ENCODE data around the gene SLC45A1. TPM values are rescaled to one million over a fixed set of nuclear protein-coding genes. Genes with fewer than 3 reads are reported as not detected.
A peak's percentile ranks its signal among the peaks of the same experiment; 100 is the strongest.

SLC45A1 gene
- total RNA-seq, 1 experiment from 2014 or later: not detected

GRCh38 chr1:8345621-8346415 lies 27.9 kb downstream of the SLC45A1 start:
- H3K4me3 ChIP-seq (ENCODE audit: low read length): no peak overlapping the region
- DNase-seq: no peak
- H3K36me3 ChIP-seq (ENCODE audit: insufficient read depth, low read length): no peaks in the 10 kb centered on the region
- H3K9me2 ChIP-seq (replicated peaks; ENCODE audit: insufficient read depth, low read length): no peaks in the 10 kb centered on the region
- H3K4me2 ChIP-seq (ENCODE audit: low read depth, low read length, poor library complexity, severe bottlenecking): no peak overlapping the region
- no peaks in the 10 kb centered on the region for H3K79me2 ChIP-seq (ENCODE audit: low read length)
- no peaks in the 10 kb centered on the region for H3K27me3 ChIP-seq (ENCODE audit: low read length)
- H3K27ac ChIP-seq (ENCODE audit: low read length): no peak overlapping the region
- H3K9ac ChIP-seq (ENCODE audit: low read length): no peak overlapping the region
- peaks cover 12% of the 10 kb centered on the region; the same call in 1 of the 2 replicates for H4K20me1 ChIP-seq (ENCODE audit: insufficient read depth, low read depth, low read length)
- no peaks in the 10 kb centered on the region for H3K9me3 ChIP-seq (ENCODE audit: low read length)
- no peak overlapping the region for H2AFZ ChIP-seq (ENCODE audit: low read length)
- H3K4me1 ChIP-seq (ENCODE audit: low read length): no peaks in the 10 kb centered on the region

- H3K4me2 ChIP-seq (ENCODE audit: low read depth, low read length, poor library complexity, severe bottlenecking): no peak overlapping the region
- H3K27me3 ChIP-seq (ENCODE audit: low read length): no peaks in the 10 kb centered on the region
- no peak overlapping the region for H2AFZ ChIP-seq (ENCODE audit: low read length)
- no peak overlapping the region for H3K4me3 ChIP-seq (ENCODE audit: low read length)
- H3K9me3 ChIP-seq (ENCODE audit: low read length): no peaks in the 10 kb centered on the region
- H3K9ac ChIP-seq (ENCODE audit: low read length): no peak overlapping the region
- H3K36me3 ChIP-seq (ENCODE audit: insufficient read depth, low read length): no peaks in the 10 kb centered on the region; the same call in 1 of the 2 replicates
- no peak overlapping the region for H3K27ac ChIP-seq (ENCODE audit: low read length)
- peaks cover 26% of the 10 kb centered on the region; the same call in 1 of the 2 replicates for H4K20me1 ChIP-seq (ENCODE audit: insufficient read depth, low read depth, low read length)
- H3K79me2 ChIP-seq (ENCODE audit: low read length): no peaks in the 10 kb centered on the region
- no peak for DNase-seq
- no peaks in the 10 kb centered on the region for H3K4me1 ChIP-seq (ENCODE audit: low read length)
- no peaks in the 10 kb centered on the region for H3K9me2 ChIP-seq (replicated peaks; ENCODE audit: insufficient read depth, low read length)
Observed at GRCh38 chr1:8347635-8348034, 29.7 kb downstream of the SLC45A1 start.

DNA sequence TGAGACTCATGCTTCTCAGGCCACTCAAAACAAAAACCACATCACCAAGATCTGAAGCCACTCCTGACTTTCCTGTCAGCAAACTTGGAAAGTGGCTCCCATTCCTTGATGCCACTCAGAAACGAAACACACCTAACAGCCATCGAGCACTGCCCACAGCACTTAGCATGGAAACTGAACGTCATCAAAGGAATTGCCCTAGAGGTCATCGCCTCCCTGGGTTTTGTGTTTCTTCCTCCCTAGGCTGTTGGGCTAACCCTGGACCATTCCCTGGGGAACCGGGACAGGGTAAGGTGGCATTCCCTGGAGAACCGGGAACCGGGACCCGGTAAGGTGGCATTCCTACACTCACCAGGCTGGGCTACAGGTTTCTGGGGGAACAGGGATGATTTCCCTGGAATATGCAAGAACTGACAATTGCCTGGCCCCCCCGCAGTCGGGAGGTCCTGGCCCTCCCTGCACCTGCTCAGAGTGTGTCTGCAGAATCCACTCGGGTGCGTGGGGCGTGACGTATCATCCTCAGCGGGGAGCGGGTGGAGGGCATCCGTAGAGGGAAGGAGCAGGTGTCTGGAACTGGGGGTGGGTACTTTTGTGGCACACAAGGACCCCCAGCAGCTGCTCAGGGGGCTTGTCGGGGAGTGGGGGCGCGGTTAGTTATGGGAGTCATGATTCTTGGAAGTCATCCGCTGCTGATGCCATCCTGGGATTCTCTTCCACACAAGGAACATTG lies 30.3 kb downstream of the SLC45A1 start:
- DNase-seq: no peak
- Histone ChIP-seq H3K79me2 (ENCODE audit: low read length) (no peaks in the 10 kb centered on the region), H3K27ac (ENCODE audit: low read length) (no peak overlapping the region), H4K20me1 (ENCODE audit: insufficient read depth, low read depth, low read length) (peaks cover 28% of the 10 kb centered on the region; the same call in 1 of the 2 replicates), H3K36me3 (ENCODE audit: insufficient read depth, low read length) (peaks cover 2% of the 10 kb centered on the region; the same call in 1 of the 2 replicates), H3K4me3 (ENCODE audit: low read length) (no peak overlapping the region), H3K9me3 (ENCODE audit: low read length) (no peaks in the 10 kb centered on the region), H3K9ac (ENCODE audit: low read length) (no peak overlapping the region), H3K4me2 (ENCODE audit: low read depth, low read length, poor library complexity, severe bottlenecking) (no peak overlapping the region), H2AFZ (ENCODE audit: low read length) (no peak overlapping the region), H3K9me2 (replicated peaks; ENCODE audit: insufficient read depth, low read length) (no peaks in the 10 kb centered on the region), H3K27me3 (ENCODE audit: low read length) (no peaks in the 10 kb centered on the region), H3K4me1 (ENCODE audit: low read length) (no peaks in the 10 kb centered on the region)

DNA sequence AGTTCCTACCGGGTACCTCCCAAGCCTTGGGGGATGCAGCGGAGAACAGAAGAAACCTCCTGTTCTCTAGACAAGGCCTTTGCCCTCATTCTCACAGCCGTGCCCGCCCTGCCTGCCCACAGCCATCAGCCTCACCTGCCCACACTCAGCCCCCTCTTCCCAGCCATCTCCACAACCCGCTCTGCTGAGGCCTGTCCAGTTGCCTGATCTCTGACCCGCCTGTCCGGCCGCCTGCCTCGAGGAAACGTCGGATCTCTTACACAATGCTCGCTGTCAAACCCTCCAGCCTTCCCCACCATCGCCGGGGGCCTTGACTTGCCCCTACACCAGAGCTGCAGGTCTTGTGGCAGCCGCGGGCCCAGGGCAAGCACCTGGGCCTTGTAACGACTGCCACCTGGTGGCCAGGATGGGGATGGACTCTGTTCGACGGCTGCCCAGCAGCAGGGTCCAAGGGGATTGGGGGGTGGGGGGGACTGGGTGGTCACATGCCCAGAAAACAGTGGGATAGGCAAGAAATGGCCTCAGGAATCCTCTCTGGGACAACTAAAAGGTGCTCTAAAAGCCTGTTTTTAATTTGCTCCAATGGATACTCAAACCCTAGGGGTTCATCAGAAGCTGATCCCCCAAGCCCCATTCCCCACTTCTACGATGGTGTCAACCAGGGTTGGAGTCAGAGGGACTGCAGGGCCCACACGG lies 31.0 kb downstream of the SLC45A1 start:
- Histone ChIP-seq H3K36me3 (ENCODE audit: insufficient read depth, low read length) (peaks cover 5% of the 10 kb centered on the region), H4K20me1 (ENCODE audit: insufficient read depth, low read depth, low read length) (peaks cover 29% of the 10 kb centered on the region; the same call in 1 of the 2 replicates), H3K27ac (ENCODE audit: low read length) (no peak overlapping the region), H3K4me2 (ENCODE audit: low read depth, low read length, poor library complexity, severe bottlenecking) (no peak overlapping the region), H3K4me1 (ENCODE audit: low read length) (no peaks in the 10 kb centered on the region), H3K9ac (ENCODE audit: low read length) (no peak overlapping the region), H3K79me2 (ENCODE audit: low read length) (no peaks in the 10 kb centered on the region), H3K27me3 (ENCODE audit: low read length) (no peaks in the 10 kb centered on the region), H3K9me2 (replicated peaks; ENCODE audit: insufficient read depth, low read length) (no peaks in the 10 kb centered on the region), H2AFZ (ENCODE audit: low read length) (no peak overlapping the region), H3K4me3 (ENCODE audit: low read length) (no peak overlapping the region), H3K9me3 (ENCODE audit: low read length) (no peaks in the 10 kb centered on the region)
- peak; percentile 82 for DNase-seq

- Histone ChIP-seq H3K9me2 (replicated peaks; ENCODE audit: insufficient read depth, low read length) (no peaks in the 10 kb centered on the region), H2AFZ (ENCODE audit: low read length) (no peak overlapping the region), H3K27ac (ENCODE audit: low read length) (no peak overlapping the region), H3K4me1 (ENCODE audit: low read length) (no peaks in the 10 kb centered on the region), H3K79me2 (ENCODE audit: low read length) (no peaks in the 10 kb centered on the region), H3K4me3 (ENCODE audit: low read length) (no peak overlapping the region), H3K27me3 (ENCODE audit: low read length) (no peaks in the 10 kb centered on the region), H4K20me1 (ENCODE audit: insufficient read depth, low read depth, low read length) (peaks cover 31% of the 10 kb centered on the region; the same call in 1 of the 2 replicates), H3K36me3 (ENCODE audit: insufficient read depth, low read length) (peaks cover 7% of the 10 kb centered on the region), H3K9me3 (ENCODE audit: low read length) (no peaks in the 10 kb centered on the region), H3K9ac (ENCODE audit: low read length) (no peak overlapping the region), H3K4me2 (ENCODE audit: low read depth, low read length, poor library complexity, severe bottlenecking) (no peak overlapping the region)
- DNase-seq: peak; percentile 55
Observed at GRCh38 chr1:8349473-8349865, 31.6 kb downstream of the SLC45A1 start.

DNA sequence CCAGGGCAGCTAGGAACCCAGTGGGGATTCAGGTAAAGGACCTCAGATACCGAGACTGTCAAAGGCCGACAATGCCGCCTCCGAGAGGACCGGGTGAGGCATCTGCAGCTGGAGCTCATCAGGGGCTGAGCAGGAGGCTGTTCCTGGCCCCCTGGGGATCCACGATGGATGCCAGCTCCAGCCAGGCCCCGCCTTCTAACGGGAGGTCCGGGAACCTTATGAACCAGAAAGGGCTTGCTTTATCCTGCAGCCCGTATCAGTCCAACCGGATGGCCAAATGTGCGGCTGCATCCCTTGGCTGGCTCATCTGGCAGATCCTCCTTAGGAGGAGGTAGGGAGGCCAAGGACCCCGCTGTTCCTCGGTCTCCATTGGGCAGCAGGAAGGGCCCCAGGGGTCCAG lies 32.0 kb downstream of the SLC45A1 start:
- no peak for DNase-seq
- Histone ChIP-seq H3K4me3 (ENCODE audit: low read length) (no peak overlapping the region), H4K20me1 (ENCODE audit: insufficient read depth, low read depth, low read length) (peaks cover 31% of the 10 kb centered on the region; the same call in 1 of the 2 replicates), H3K79me2 (ENCODE audit: low read length) (no peaks in the 10 kb centered on the region), H3K9me2 (replicated peaks; ENCODE audit: insufficient read depth, low read length) (no peaks in the 10 kb centered on the region), H3K9me3 (ENCODE audit: low read length) (no peaks in the 10 kb centered on the region), H3K9ac (ENCODE audit: low read length) (no peak overlapping the region), H3K27ac (ENCODE audit: low read length) (no peak overlapping the region), H3K4me2 (ENCODE audit: low read depth, low read length, poor library complexity, severe bottlenecking) (no peak overlapping the region), H2AFZ (ENCODE audit: low read length) (no peak overlapping the region), H3K27me3 (ENCODE audit: low read length) (no peaks in the 10 kb centered on the region), H3K4me1 (ENCODE audit: low read length) (no peaks in the 10 kb centered on the region), H3K36me3 (ENCODE audit: insufficient read depth, low read length) (peaks cover 9% of the 10 kb centered on the region)

- Histone ChIP-seq H3K79me2 (ENCODE audit: low read length) (no peaks in the 10 kb centered on the region), H3K27ac (ENCODE audit: low read length) (no peak overlapping the region)
- DNase-seq: no peak
Observed at GRCh38 chr1:8350914-8351684, 33.2 kb downstream of the SLC45A1 start.

More at GRCh38 chr1:8350914-8351684, 33.2 kb downstream of the SLC45A1 start:
- H3K27me3 ChIP-seq (ENCODE audit: low read length): no peaks in the 10 kb centered on the region
- H3K9me2 ChIP-seq (replicated peaks; ENCODE audit: insufficient read depth, low read length): no peaks in the 10 kb centered on the region
- H3K4me2 ChIP-seq (ENCODE audit: low read depth, low read length, poor library complexity, severe bottlenecking): no peak overlapping the region
- peaks cover 31% of the 10 kb centered on the region; the same call in 1 of the 2 replicates for H4K20me1 ChIP-seq (ENCODE audit: insufficient read depth, low read depth, low read length)
- no peaks in the 10 kb centered on the region for H3K9me3 ChIP-seq (ENCODE audit: low read length)
- no peak overlapping the region for H3K9ac ChIP-seq (ENCODE audit: low read length)
- H3K36me3 ChIP-seq (ENCODE audit: insufficient read depth, low read length): peaks cover 9% of the 10 kb centered on the region
- no peak overlapping the region for H2AFZ ChIP-seq (ENCODE audit: low read length)
- H3K4me1 ChIP-seq (ENCODE audit: low read length): no peaks in the 10 kb centered on the region
- no peak overlapping the region for H3K4me3 ChIP-seq (ENCODE audit: low read length)
